ENCODE results near the gene UFC1.
"Not testable (repeated sequence)": the region's sequence is repeated elsewhere in the genome, so short reads cannot be mapped to it uniquely, and the experiment has no call there.

UFC1 gene

DNA sequence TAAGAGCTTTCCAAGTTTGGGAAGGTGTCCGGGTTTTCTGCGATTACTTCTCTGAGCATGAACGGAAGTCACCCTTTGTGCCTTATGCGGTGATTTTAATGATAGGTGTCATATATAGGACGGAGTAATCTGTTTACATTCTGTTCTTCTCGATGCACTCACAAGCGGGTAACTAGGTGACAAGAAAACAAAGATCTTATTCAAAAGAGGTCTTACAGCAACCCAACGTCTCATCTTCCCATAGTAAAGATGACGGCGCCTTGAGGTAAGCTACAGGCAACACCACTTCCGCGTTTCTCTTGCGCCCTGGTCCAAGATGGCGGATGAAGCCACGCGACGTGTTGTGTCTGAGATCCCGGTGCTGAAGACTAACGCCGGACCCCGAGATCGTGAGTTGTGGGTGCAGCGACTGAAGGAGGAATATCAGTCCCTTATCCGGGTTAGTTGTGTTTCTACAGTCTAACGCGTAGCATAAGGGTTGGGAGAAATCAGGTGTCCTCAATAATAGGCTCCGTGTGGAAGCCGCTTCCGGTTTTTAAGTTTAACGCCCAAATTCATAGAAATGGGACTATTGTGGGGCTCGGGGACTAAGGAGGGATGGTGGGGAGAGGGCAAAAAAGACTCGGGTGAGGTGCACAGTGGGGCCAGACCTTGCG, at the start of gene UFC1:
Gene UFC1, plus strand, starts transcription at position 297 of the 656 bp plus-strand sequence. Its CDS starts 20 bp downstream, at position 317.
- peak; percentile 91 for DNase-seq

GRCh38 chr1:161106431-161106830, 47.3 kb upstream of the UFC1 start:
- DNase-seq: no peak

DNA sequence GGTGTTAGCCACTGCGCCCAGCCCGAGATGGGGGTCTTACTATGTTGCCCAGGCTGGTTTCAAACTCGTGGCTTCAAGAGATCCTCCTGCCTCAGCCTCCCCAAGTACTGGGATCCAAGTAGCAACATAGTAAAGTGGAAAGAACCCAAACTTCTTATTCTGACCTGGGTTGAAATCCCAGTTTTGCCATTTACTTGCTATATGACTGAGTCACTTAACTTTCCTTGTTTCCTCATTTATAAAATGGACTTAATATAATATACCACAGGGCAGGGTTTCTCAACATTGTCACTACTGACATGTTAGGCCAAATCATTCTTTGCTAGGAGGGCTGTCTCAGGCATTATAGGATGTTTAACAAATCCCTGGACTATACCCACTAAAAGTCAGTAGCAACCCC, 42.7 kb upstream of the UFC1 start:
- DNase-seq: no peak

DNA sequence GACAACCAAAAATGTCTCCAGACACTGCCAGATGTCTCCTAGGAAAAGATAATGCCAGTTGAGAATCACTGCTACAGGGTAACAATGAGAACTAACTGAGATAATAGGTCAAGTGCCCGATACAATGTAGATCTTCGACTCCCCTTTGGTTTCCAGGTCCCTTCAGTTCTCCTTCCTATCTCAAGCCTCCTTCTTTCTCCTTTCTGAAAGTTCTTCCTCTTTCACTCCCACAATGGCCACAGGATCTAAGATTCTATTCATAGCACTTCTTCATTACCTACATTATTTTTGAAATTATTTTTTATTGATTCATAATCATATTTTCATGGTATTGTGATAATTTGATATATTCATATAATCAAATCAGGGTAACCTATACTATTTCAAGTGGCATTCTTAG, 42.3 kb upstream of the UFC1 start:
- DNase-seq: no peak

GRCh38 chr1:161113915-161114314, 39.9 kb upstream of the UFC1 start:
- no peak for DNase-seq

DNA sequence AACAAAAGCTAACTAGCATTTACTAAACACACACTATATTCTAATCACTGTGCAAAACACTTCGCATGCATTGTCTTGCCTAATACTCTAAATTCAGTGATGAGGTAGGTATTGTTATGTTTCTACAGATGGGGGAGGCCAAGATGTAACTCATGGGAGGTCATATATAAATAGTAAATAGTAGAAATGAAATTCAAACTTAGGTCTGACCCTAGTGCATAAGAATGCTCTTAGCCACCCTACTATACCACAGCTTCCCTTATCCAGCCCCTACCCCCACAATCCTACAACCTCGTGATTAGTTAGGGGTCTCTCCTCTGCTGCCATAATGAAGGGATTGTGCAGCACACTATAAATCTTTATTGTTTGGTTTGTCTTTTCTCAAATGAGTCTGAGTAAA, 39.2 kb upstream of the UFC1 start:
- DNase-seq: no peak

DNA sequence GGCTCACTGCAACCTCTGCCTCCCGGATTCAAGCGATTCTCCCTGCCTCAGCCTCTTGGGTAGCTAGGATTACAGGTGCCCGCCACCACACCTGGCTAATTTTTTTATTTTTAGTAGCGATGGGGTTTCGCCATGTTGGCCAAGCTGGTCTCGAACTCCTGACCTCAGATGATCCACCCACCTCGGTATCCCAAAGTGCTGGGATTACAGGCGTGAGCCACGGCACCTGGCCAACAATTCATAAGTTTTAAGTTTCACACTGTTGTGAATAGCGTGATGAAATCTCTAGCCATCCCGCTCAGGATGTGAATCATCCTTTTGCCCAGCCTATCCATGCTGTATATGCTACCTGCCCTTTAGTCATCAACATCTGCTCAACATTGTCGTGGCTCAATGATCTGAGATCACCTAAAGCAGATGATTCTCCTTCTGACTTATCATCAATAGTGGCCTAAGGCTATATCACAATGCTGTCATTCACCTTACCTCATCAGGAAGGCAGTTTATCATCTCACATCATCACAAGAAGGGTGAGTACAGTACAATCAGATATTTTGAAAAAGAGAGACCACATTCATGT, 38.6 kb upstream of the UFC1 start:
- DNase-seq: no peak

DNA sequence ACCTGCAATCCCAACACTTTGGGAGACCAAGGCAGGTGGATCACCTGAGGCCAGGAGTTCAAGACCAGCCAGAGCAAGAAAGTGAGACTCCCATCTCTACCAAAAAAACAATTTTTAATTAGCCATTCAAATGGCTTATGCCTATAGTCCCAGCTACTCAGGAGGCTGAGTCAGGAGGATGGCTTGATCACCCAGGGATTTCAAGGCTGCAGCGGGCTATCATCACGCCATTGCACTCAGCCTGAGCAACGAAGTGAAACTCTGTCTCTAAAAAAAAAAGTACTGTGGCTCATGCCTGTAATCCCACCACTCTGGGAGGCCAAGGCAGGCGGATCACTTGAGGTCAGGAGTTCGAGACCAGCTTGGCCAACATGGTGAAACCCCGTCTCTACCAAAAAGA, 37.8 kb upstream of the UFC1 start:
- not testable (repeated sequence) for DNase-seq

DNA sequence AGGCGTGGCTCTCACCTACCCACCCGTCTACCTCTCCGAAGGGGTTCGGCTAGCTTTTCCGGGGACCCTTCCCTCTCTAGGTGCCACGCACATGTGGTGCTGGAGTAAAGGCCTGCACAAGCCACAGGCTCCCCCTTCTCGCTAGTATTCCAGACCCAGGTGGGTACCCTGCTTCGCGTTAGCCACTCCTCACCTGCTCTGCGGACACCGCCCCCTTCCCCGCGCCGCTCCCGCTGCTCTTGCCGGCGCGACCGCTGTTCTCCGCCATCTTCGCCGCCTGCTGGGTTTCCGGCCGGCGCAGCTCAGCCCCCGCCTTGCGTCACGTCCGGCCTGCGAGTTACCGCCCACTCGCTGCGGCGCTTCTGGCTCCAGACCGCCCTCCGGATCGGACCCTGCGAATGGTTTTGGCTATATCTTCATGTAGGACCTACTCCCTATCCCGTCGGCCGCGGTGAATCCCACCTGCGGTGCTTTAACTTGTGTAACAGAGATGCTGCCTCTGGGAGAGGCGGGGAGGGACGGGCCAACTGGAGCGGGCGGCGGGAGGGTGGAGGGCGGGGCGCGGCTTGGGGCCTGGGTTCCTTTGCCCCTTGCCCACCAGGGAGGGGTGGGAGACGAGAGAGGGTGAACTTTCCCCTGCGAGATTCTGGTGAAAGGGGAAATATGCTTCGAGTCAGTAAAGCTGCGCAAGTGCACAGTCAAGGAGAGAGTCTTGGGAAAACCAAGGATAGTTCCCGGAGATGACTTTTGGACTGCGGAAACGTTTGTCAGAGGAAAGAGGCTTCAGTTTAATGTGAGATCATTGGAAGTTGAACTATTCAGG, 35.8 kb upstream of the UFC1 start, which contains the start of the genes NIT1 and PFDN2:
Gene NIT1, plus strand, starts transcription at position 347 of the 823 bp plus-strand sequence. Its CDS starts 72 bp downstream, at position 419.
Gene PFDN2, minus strand, starts transcription at position 279 of the 823 bp plus-strand sequence. Its CDS starts 11 bp downstream, at position 268.
- DNase-seq: peak; percentile 87

GRCh38 chr1:161119092-161119903, 34.5 kb upstream of the UFC1 start:
- DNase-seq: peak; percentile 80

DNA sequence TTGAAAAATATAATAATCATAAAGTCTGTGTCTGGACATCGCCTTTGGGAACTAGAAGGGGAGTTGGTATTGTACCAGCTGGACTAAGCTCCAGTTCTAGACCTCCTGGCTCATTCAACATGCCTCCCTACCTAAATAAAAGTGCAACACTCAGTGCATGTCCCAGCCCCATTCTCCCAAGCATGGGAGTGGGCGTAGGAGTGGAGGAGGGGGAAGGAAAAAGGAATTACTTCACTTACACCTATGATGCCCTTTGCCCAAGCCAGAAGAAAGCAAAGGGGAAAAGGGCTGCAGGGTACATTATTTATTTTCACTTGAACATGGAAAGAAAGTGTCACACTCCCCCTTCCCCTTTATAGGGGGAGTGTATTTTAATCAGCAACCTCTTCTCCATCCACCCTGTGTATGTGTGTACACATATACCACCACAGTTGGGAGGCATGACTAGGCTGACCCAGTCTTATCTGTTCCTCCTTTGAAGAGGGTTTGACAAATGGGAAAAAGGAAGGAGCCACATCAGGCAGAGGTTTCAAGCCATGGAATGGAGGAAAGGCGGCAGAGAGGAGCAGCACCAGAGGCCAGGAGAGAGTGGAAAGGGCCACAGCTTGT, 32.6 kb upstream of the UFC1 start:
- DNase-seq: no peak

DNA sequence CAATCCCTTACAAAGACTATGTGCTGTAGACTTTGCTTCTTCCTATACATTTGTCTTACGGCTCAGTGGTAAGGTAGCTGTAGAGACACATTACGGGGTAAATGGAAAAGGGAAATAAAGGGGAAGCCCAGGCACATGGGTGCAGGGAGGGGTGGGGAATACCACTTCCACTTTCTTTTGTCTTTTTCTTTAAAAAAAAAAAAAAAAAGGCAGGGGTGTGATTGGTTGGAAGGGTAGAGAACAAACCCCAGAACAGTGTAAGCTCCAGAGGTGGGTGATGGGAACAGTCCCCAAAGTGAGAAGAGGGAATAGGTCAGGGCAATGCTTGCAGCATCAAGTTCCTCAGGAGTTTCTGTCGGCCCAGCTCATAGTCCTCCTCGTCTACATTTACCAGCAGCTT, 31.9 kb upstream of the UFC1 start:
- no peak for DNase-seq

DNA sequence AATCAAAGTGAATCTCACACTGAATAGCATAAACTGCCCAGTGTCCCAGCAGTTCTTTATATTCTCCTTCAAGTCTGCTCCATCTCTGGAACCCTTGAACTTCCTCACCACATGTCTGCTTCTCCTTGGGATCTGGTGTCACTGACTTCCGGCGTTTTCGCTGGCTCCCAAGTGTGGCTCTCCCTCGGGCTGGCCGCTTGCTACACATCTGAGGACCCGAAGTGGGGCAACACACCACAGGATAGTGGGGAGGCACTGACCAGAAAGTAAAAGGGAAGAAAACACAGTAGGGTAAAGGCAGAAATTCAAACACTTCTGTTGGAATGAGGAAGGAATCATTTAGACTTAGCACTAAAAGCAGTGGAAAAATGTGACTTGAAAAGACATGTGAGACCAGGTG, 30.8 kb upstream of the UFC1 start:
- DNase-seq: no peak

DNA sequence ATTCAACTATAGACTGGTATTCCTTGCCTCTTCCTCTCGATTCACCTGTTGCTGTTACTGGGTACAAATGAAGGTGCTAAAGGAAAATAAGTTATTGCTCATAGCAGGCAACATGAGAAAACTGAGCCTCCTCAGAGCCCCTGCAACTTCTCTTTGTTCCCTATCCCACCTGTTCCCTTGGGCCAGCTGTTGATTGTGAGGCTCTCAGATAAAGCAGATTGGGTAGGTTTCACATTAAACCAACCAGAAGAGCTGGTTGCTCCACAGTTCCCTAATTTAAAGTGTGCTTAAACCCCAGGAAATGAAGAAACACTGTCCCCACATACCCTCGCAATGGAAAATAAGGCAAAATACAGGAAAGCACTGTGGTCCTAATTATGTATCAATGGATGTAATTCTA, 26.1 kb upstream of the UFC1 start:
- no peak for DNase-seq

GRCh38 chr1:161128591-161129420, 25.0 kb upstream of the UFC1 start:
- no peak for DNase-seq

DNA sequence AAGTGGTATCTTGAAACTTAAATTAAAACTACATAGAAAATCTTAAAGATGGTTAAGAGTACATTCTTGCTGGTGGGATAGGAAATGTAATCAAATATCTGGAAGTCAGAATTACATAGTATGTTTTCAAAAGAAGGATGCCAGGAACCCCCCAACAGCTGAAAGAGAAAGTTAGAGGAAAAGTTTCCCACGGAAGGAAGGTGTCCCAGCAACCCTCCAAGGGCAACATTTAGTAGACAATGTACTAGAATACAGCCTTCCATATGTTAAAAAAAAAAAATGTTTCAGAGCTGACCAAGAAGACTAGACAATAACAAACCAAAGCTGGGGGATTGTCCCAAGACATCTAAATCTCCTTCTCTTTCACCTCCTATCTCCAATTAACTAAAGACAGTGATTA, 23.5 kb upstream of the UFC1 start:
- no peak for DNase-seq

- peak; percentile 36 for DNase-seq
These were observed 22.0 kb upstream of the UFC1 start for GRCh38 chr1:161131523-161132409.

DNA sequence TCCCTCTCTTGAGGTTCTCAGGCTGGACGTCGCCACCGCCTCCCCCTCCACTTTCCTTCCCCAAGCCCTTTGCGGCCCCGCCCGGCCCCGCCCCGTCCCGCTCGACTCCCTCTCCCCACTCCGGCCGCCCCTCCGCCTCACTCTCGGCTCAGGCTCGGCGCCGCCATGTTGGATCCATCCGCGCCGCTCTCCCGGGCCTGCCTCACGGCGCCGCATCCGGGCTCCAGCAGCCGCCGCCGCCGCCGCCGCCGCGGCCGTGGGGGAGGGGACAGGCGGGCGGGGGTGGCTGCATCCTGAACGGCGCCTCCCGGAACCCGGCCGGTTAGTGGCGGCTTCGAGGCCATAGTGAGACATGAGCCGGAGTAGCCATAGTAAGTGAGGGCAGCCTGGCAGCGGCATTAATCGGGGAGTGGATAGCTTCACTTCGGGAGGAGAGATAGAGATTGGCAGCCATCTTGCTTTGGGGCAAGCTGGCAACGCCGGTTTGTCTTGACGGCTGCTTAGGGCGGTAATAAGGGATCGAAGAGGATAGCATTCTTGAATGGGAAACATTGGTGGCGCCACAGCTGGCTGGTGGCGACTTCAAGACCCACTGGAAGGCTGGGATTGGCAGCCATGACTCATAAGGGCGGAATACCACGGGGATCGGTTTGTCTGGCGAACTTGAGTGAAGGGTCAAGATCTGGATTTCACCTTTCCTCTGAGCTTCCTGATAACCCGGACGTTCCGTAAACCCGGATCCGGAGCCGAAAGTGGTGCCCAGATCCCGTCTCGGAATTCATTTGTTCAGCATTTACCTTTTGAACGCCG, 21.2 kb upstream of the UFC1 start, which contains the start of gene DEDD:
Gene DEDD, minus strand, starts transcription at position 258 of the 810 bp plus-strand sequence. CDS start 8,205 bp downstream, outside the sequence.
- peak; percentile 96 for DNase-seq

DNA sequence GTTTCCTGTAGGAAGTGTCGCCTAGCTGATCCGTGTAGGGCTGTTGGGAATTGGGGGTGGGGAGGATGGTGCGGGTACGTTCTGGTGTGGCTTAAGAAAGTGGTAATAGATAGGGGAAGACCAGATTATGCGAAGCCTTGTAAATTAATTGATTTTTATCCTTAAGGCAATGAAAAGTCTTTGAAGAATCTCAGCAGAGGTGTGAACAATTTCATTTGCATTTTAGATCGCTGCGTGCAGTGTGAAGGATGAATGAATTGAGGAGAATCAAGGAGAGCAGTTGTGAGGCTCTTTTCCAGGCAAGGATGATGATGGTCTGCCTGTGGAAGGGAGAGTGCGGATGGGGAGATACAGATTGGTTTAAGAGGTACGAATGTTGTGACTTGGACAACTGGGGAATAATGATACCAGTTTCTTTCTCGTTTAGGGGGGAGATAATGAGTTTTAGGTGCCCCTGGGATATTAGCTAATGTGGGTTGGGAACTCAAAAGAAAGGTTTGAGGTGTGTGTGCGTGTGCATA, 20.5 kb upstream of the UFC1 start:
- DNase-seq: no peak
